PC-3 (cell line): ENCODE measurements around the gene CPT2.

ENCODE experiments used
- CTCF ChIP-seq: fragments of 300-600 bp; sonication (generic); conservative IDR thresholded peaks from 2 replicates; pipeline ENCODE4 v1.5.1; 2017; ENCODE audit warnings: antibody characterized with exemption, low read depth, mild to moderate bottlenecking, low read length
- EZH2phosphoT487 ChIP-seq: fragments of 300-600 bp; sonication (generic); IDR thresholded peaks from 2 replicates; pipeline ENCODE4 v1.6.1; 2018; ENCODE audit warnings: mild to moderate bottlenecking, antibody characterized with exemption, low read length, borderline replicate concordance

GRCh38 chr1:53196017-53196484 is 573 bp upstream of the CPT2 start:
- no peak for TF ChIP-seq CTCF
- no peak for TF ChIP-seq EZH2phosphoT487
